DMS153 (cell line): ENCODE measurements around the gene ADCY4.

Experiments used
- DNase-seq: peaks from one replicate; lab custom pipeline; 2025; lab: John Stamatoyannopoulos, UW

Gene ADCY4

DNA sequence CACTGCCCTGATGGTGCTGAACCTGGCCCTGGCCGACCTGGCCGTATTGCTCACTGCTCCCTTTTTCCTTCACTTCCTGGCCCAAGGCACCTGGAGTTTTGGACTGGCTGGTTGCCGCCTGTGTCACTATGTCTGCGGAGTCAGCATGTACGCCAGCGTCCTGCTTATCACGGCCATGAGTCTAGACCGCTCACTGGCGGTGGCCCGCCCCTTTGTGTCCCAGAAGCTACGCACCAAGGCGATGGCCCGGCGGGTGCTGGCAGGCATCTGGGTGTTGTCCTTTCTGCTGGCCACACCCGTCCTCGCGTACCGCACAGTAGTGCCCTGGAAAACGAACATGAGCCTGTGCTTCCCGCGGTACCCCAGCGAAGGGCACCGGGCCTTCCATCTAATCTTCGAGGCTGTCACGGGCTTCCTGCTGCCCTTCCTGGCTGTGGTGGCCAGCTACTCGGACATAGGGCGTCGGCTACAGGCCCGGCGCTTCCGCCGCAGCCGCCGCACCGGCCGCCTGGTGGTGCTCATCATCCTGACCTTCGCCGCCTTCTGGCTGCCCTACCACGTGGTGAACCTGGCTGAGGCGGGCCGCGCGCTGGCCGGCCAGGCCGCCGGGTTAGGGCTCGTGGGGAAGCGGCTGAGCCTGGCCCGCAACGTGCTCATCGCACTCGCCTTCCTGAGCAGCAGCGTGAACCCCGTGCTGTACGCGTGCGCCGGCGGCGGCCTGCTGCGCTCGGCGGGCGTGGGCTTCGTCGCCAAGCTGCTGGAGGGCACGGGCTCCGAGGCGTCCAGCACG lies 18.9 kb downstream of the ADCY4 start:
- no peak for DNase-seq

DNA sequence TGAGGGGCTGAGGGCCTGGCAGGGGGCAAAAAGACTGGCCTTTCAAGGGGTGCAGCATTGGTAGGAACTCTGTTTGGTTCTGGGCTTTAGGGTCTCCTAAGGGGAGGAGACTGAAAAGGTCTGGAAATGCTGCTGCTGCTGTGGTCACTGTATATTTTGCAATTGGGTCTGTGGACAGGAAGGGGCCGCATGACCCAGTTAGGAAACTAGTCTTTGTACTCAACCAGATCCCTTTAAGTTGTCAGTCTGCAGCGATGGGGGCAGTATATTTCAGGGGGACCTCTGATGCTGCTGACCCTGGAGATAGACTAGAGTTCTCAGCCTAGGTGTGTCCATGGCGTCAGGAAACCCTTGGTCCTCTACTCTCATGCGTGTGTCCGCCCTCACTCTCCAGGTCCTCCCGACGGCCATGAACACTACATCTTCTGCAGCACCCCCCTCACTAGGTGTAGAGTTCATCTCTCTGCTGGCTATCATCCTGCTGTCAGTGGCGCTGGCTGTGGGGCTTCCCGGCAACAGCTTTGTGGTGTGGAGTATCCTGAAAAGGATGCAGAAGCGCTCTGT lies 19.5 kb downstream of the ADCY4 start:
- no peak for DNase-seq

DNA sequence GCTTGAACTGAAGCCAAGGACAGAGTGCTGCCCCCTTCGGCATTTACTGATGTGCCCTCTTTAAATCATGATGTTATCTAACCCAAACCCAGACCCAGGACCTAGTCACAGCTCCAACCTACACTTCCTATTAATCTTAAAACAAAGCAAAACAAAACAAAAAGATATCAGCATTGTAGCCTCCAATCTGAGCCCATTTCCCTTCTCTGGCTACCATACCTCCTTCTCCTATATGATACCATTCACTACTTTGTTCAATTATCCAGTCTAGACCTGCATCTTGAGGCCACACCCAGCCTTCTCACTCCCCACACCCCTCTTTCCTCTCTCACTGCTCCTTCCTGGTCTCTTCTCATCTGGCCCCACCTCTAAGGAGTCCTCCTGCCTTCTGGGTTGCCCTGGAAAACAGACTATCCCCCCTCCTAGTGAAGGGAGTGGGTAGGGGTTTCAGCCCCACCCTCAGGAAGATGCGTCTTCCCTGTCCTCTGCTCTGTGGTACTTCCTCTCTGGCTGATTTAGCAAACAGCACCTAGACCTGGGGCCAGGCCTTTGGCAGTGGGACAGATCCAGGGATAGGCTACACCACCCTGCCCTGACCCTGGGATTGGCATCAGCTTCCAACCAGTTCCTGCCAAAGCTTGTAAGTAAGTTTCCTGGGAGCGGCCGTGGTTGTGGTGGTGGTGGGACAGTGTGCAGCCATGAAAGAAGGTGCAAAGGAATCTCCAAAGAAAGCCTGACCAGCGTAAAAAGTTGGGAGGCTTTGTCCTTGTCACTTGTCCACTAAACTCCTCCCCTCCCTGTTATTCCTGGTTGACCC lies 20.3 kb downstream of the ADCY4 start:
- no peak for DNase-seq

DNA sequence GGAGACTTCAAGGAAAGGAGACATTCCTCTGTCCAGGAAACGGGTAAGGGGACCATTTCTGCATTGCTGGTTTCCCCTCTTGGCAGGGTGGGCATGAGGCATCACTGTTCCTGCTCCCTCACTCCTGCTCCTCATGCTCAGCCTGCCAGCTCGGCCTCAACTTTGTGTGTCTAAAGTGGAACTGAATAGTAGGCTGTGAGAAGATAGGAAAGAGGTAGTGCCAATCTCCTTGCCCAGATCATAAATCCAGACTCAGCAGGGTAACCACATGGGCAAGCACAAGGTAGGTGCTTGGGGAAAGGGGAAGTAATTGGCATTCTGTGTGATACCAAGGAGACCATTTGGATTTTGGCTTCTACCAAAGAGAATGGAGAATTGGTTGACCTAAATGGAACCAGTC lies 21.0 kb downstream of the ADCY4 start:
- no peak for DNase-seq

DNA sequence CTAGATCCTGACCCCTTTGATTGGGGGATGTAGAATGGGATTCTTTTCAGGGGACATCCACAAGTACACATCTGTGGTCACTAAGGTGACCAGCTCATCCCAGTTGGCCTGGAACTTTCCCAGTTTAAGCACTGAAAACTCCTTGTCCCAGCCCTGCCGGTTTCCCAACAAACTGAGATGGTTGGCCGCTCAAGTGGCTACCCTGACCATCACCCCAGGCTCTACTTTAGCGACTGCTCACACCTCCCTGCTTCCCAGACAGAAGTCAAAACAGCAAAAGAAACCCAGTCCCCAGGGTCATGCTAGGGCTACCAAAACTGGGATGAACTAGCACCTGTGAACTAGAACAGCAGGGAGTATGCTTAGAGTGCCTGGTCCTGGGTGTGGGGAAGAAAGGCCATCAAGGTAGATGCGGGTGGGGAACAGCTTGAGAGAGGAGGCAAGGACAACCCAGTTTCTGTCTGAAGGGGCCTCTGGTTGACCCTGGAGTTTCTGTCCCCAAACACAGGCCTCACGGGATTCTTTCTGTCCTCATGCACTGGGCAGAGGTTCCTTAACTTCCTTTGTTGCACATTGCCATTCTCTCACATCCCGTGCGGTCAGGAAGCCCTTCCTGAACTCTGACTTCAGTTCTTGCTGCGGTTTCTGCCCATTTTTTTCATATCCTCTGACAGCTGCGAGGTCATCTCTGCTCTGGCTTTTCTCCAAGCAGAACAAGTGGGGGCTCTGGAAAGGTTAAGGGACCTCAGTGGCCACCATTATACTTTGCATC lies 21.9 kb downstream of the ADCY4 start:
- no peak for DNase-seq

DNA sequence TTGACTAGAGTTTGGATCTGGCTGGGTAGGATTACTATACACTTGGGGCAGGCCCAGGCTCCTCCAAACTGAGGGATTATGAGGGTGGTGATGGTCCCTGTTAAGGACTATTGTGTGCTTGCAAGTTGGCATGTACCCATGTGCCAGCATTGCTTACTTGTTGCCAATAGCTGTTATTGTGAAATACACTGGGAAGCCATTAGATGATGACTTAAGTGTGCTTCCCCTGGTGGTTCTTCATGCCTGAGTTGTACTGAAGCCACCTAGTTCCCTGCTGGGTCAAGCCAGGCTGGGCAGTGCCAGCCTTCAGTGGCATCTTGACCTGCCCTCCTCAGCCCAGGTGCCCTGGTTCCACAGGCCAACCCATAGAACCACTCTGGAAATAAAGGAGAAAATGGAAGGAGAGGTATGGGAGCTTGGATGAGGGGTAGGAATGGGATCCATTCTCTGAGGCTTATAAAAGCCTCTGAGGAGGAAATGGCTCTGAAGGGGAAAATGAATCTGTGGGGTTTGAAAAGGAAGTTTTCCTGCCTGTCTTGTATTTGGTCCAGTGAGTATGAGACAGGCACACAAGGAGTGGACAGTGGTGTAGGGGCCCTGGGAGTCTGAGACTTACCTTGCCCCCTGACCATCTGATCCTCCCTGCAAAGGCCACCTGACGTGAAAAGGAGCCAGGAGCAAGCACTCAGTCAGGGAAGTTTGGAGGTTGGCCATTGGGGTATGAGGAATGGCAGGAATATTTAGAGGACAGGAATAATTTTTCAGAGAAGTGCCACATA lies 22.8 kb downstream of the ADCY4 start:
- DNase-seq, result no peak

DNA sequence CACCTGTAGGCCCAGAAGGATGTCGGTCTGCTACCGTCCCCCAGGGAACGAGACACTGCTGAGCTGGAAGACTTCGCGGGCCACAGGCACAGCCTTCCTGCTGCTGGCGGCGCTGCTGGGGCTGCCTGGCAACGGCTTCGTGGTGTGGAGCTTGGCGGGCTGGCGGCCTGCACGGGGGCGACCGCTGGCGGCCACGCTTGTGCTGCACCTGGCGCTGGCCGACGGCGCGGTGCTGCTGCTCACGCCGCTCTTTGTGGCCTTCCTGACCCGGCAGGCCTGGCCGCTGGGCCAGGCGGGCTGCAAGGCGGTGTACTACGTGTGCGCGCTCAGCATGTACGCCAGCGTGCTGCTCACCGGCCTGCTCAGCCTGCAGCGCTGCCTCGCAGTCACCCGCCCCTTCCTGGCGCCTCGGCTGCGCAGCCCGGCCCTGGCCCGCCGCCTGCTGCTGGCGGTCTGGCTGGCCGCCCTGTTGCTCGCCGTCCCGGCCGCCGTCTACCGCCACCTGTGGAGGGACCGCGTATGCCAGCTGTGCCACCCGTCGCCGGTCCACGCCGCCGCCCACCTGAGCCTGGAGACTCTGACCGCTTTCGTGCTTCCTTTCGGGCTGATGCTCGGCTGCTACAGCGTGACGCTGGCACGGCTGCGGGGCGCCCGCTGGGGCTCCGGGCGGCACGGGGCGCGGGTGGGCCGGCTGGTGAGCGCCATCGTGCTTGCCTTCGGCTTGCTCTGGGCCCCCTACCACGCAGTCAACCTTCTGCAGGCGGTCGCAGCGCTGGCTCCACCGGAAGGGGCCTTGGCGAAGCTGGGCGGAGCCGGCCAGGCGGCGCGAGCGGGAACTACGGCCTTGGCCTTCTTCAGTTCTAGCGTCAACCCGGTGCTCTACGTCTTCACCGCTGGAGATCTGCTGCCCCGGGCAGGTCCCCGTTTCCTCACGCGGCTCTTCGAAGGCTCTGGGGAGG lies 23.9 kb downstream of the ADCY4 start, which contains the start of gene LTB4R:
LTB4R (plus strand) TSS at position 857 of the 959 bp plus-strand sequence. CDS start 4,150 bp downstream, outside the sequence.
- DNase-seq, result peak; percentile 56

DNA sequence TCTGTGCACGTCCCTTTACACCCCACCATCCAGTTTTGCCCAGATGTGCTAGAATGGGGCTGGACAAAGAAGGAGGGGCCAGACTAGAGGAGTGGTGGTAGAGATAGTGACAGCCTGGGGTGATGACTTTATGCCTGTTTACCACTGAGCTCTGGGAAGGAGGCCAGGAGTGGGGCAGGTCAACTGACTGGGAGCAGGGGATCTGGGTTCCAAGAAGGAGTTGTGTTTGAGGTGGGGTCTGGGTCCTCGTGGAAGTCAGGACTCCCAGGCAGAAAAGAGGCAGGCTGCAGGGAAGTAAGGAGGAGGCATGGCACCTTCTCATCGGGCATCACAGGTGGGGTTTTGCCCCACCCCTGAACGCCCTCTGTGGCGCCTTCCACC lies 24.6 kb downstream of the ADCY4 start:
- DNase-seq, result no peak

DNA sequence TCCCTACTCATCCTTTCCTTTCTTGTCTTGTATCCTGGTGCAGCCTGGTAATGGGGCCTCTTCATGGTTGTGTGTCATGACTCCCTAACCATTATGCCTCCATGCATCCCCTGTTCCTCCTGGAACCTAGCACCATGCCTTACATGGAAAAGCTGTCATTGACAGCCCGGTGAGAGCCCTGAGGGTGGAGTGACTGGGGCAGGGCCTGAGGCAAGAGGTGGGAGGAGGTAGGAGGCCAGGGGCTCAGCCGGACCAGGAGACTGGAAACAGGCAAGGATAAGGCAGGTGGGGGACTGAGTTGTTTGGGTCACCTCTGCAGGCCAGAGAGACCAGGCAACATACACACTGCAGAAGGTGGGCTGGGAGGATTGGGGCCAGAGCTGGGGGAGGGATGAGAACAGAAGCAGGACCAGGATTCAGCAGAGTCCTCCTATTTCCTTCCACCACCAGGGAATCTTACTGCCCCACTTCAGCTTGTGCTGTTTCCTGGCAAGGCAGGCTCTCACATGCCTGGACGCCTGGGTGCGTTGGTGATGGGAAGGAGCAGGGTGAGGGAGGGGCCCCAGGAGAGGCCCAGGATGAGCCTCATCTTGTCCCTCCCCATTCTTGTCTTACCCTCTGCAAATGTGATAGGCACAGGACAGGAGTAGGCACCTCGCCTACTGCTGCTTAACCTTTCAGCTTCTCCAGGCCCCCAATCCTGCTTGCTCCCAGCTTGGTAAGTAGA lies 25.2 kb downstream of the ADCY4 start, which contains the start of gene LTB4R2:
LTB4R2 (plus strand) TSS at position 603 of the 727 bp plus-strand sequence. CDS start 525 bp downstream, outside the sequence.
- no peak for DNase-seq

DNA sequence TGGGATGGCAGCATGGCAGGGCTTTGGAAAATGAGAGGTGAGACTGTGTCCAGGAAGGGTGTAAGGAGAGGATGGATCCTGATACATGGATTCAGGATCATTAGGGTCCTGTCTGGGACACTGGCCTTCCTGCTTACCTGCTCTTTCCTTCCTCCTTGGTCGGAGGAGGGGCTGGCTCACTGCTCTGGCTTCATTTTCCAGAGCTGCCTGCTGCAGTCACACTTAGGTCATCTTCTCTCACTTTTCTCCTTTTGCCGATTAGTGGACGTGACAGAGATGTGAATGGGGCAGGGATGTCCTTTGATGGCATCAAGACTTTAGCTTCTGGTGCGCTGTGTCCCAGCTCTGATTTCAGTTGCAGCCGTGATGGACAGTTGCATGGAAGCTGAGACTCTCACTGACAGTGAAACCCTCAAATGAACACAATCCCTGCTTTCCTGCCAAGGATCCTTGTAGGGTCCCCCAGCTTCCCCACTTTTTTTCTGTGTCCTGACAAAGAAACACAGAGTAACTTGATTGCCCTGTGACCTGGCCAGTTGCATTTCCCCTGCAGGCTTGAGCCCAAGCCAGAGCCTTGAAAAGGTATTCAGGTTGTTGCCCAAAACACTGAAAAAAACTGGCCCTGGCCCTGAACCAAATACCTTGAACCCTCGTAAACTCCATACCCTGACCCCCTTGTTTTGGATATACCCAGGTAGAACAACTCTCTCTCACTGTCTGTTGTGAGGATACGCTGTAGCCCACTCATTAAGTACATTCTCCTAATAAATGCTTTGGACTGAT lies 26.3 kb downstream of the ADCY4 start:
- no peak for DNase-seq

DNA sequence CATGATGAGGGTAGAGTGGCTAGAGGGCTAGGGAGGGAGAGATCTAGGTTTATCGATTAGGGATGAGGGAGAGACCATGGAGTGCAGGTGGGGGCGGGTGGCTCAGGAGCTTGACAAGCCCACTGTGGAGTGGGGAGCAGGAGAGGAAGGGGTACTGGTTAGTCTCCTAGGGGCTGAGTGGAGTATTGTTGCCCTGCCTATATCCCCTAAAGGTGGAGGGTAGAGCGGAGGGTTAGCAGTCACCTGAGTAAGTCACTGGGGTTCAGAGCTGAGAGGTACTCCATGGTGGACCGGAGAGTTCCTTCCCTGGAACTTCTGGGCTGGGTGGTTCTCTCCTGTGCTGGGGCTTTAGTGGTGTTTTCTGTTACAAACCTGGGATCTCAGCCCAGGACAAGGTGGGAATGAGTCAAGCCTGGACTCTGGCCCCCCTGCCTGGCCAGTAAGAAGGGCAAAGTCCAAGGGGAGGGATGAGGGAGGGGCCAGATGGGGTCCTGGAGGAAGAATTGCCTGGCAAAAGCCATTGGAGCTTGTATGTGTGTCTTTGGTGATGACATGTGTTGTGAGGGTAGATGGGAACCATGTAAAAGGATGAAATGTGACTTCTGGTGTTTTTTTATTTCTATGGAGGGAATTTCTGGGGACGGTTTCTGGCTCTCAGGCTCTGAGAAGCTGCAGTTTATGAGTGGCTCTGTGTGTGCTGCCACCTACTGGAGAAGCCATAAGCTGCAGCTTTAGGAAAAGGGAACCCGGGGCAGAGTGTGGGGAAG lies 27.1 kb downstream of the ADCY4 start, which contains the start of gene CIDEB:
CIDEB (minus strand) TSS at position 403 of the 767 bp plus-strand sequence; CDS start at position 284, 119 bp downstream.
- no peak for DNase-seq

DNA sequence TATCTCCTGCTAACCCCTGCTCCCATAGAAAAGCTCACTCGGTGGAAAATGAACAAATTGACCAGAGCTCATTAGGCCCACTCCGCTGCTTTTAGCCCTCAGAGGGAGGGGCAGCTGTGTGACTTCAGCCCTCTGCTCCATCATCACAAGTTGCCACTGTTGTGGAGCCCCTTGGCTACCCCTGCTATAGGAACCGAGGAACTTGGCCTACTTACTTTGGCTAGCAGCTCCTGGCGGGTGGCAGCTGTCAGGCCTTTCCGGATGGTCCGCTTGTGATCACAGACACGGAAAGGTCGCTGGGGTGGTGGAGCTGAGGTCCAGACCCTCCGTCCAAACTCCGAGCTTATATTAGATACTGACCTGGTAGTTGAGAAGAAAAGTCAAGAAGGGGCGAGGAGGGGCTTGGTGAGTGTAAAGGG lies 27.7 kb downstream of the ADCY4 start:
- DNase-seq, result no peak

DNA sequence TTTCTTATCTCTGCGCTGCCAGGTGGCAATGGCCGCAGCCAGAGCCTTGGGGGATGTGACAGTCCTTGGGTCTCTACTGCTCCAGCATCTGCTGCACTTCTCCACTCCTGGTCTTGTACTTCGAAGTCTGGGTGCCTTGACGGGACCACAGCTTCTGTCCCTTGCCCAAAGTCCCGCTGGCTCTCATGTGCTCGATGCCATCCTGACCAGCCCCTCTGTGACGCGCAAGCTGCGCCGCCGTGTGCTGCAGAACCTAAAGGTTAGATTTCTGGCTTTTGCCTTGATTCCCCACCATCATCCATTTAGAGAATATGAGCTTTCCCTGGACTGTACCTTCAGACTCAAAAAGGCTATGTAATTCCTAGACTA lies 30.9 kb downstream of the ADCY4 start:
- DNase-seq, result no peak

DNA sequence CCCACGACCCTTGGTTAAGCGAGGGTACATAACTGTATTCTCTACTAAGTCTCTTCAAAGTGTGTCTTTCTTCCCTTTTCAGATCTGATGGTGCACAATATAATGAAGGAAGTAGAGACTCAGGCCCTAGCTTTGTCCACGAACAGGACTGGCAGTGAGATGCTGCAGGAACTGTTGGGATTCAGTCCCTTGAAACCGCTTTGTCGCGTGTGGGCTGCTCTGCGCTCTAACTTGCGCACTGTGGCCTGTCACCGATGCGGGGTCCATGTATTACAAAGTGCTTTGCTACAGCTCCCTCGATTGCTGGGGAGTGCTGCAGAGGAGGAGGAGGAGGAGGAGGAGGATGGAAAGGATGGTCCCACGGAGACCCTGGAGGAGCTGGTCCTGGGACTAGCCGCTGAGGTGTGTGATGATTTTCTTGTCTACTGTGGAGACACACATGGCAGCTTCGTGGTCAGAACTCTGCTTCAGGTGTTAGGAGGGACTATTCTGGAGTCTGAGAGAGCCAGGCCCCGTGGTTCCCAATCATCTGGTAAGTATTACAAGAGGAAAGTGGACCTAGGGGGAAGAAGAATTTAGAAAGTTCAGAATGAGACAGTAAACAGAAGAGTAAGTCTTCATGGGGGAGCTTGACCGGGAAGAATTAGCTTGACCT lies 34.4 kb downstream of the ADCY4 start:
- no peak for DNase-seq

DNA sequence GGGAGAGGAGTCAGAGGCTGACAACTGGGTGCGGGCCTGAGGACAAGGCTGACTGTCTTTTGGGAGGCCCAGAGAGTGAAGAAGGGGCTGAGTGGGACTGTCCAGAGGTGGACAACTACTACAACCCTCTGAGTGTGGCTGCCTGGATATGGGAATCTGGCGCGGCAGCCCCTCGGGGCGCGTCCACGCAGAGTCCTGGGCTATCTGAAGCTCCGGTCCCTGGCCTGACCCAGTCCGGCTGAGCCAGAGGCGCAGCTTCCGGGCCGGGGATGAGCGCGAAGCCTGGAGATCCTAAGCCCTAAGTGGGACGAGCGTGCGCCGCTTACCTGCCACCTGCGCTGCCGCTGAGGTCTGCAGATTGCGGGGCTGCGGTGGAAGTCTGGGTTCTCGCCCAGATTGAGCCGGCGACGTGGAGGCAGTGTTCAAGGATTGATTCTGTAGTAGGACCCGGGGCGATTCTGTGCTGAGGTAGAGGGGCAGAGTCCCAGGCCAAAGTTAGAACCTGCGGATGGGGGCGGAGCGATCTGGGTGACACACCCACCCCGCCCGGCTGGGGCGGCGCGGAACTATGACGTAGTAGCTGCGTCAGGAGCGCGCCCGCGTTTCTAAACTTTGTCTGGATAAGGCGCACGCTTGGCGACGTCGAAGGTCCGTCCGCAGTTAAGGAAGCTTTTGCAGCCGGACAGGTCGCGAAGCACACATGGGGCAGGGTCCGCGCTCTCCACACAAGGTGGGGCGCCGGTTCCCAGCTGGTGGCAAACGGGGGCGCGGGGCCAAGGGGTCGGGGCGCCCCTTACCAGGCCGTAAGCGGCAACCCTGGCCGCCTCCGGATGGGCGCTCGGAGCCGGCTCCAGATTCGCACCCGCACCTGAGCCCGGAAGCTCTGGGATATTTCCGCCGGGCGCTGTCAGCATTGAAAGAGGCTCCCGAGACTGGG lies 35.3 kb downstream of the ADCY4 start, which contains the start of the genes DHRS1 and NOP9:
DHRS1 (minus strand) TSS at position 526 of the 937 bp plus-strand sequence. CDS start 674 bp downstream, outside the sequence.
NOP9 (plus strand) TSS at position 596 of the 937 bp plus-strand sequence; CDS start at position 701, 105 bp downstream.
- peak; percentile 56 for DNase-seq

DNA sequence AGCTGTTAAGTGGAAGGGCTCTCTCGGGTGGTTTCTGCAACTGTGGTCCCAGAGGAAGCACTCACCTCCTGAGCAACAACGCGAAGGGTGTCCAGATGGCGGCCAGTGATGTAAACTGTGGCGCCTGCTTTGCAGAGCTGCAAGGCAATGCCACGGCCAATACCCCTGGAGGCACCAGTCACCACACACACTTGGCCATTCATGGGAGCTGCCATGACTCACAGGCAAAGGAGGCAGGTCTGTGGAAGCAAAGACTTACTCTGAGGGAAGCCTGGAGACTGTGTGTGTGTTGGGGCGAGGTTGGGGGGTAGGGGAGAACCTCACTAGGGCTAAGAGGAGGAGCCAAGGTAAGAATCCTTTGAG lies 36.0 kb downstream of the ADCY4 start:
- no peak for DNase-seq
